Astrocyte (in vitro differentiated cells and primary cell): ENCODE results near the gene DGKZ. TPM values are rescaled to one million over a fixed set of nuclear protein-coding genes. Genes with fewer than 3 reads are reported as not detected.

Source experiments
- DNase-seq: peaks from one replicate; pipeline ENCODE4 v3.0.0-alpha.2; 2010; ENCODE audit warnings: low read depth
- FAIRE-seq: peaks from 2 replicates; lab custom pipeline; 2011; peaks lifted over from hg19 to GRCh38; lab: Jason Lieb, UNC
- H2AFZ ChIP-seq: 2 replicates; pipeline ENCODE4 v1.6.0; 2012; ENCODE audit warnings: low read depth, low read length, inconsistent platforms
- H3K27ac ChIP-seq: 2 replicates; pipeline ENCODE4 v1.5.1; 2011; ENCODE audit warnings: low read depth, low read length, inconsistent platforms
- H3K27me3 ChIP-seq: 2 replicates; pipeline ENCODE4 v1.6.0; 2011; ENCODE audit warnings: low read length, inconsistent platforms; ENCODE audit not compliant: insufficient read depth
- H3K36me3 ChIP-seq: 2 replicates; pipeline ENCODE4 v1.5.1; 2011; ENCODE audit warnings: low read length, inconsistent platforms; ENCODE audit not compliant: insufficient read depth
- H3K4me1 ChIP-seq: 2 replicates; pipeline ENCODE4 v1.5.1; 2011; ENCODE audit warnings: low read length, inconsistent platforms; ENCODE audit not compliant: insufficient read depth
- H3K4me2 ChIP-seq: 2 replicates; pipeline ENCODE4 v1.6.0; 2012; ENCODE audit warnings: low read length, inconsistent platforms
- H3K4me3 ChIP-seq: 2 replicates; pipeline ENCODE4 v1.5.1; 2011; ENCODE audit warnings: low read depth, mild to moderate bottlenecking, low read length, inconsistent platforms; ENCODE audit not compliant: insufficient read depth
- H3K79me2 ChIP-seq: 2 replicates; pipeline ENCODE4 v1.6.0; 2012; ENCODE audit warnings: mild to moderate bottlenecking, low read length, inconsistent platforms; ENCODE audit not compliant: insufficient read depth
- H3K9ac ChIP-seq: 2 replicates; pipeline ENCODE4 v1.6.0; 2012; ENCODE audit warnings: mild to moderate bottlenecking, low read length, inconsistent platforms
- H3K9me3 ChIP-seq: 2 replicates; pipeline ENCODE4 v1.5.1; 2012; ENCODE audit warnings: low read depth, mild to moderate bottlenecking, low read length, inconsistent platforms; ENCODE audit not compliant: insufficient read depth
- H4K20me1 ChIP-seq: 2 replicates; pipeline ENCODE4 v1.6.0; 2012; ENCODE audit warnings: low read length, inconsistent platforms; ENCODE audit not compliant: insufficient read depth
- H3K27ac Mint-ChIP-seq: one replicate; pipeline ENCODE4 v1.8.0; 2021; ENCODE audit warnings: mild to moderate bottlenecking, mixed read lengths; ENCODE audit not compliant: unreplicated experiment
- H3K27me3 Mint-ChIP-seq: one replicate; pipeline ENCODE4 v1.8.0; 2021; ENCODE audit warnings: low read depth, mixed read lengths; ENCODE audit not compliant: unreplicated experiment
- H3K36me3 Mint-ChIP-seq: one replicate; pipeline ENCODE4 v1.8.0; 2021; ENCODE audit warnings: low read depth, mixed read lengths; ENCODE audit not compliant: unreplicated experiment
- H3K4me1 Mint-ChIP-seq: one replicate; pipeline ENCODE4 v1.8.0; 2021; ENCODE audit warnings: low read depth, mixed read lengths; ENCODE audit not compliant: unreplicated experiment
- H3K4me3 Mint-ChIP-seq: one replicate; pipeline ENCODE4 v1.8.0; 2021; ENCODE audit warnings: mild to moderate bottlenecking, moderate library complexity, mixed read lengths; ENCODE audit not compliant: unreplicated experiment
- H3K9me3 Mint-ChIP-seq: one replicate; pipeline ENCODE4 v1.8.0; 2021; ENCODE audit warnings: mild to moderate bottlenecking, mixed read lengths; ENCODE audit not compliant: unreplicated experiment
- CTCF ChIP-seq: IDR thresholded peaks from 2 replicates; pipeline ENCODE4 v1.5.1; 2011; ENCODE audit warnings: low read depth, mild to moderate bottlenecking, inconsistent platforms, low read length, moderate library complexity; ENCODE audit not compliant: insufficient read depth
- EZH2 ChIP-seq: IDR thresholded peaks from 2 replicates; pipeline ENCODE4 v1.6.1; 2012; ENCODE audit warnings: mild to moderate bottlenecking, low read length, inconsistent platforms; ENCODE audit not compliant: insufficient read depth
- total RNA-seq: library from RNA; stranded (reverse); gene quantifications from 2 replicates; pipeline ENCODE4 v1.2.1, GENCODE V29; 2021

The DGKZ gene
- total RNA-seq, 1 donor from 2014 or later, result 59.3 TPM

- no peaks in the 10 kb centered on the region for H3K9me3 Mint-ChIP-seq
- H3K4me3 Mint-ChIP-seq, result peak overlapping the region; percentile 8
- no peak for FAIRE-seq
- Histone ChIP-seq H3K4me2 (no peak overlapping the region), H3K9ac (no peak overlapping the region), H3K4me3 (no peak overlapping the region), H3K27me3 (no peaks in the 10 kb centered on the region), H3K36me3 (peaks cover 19% of the 10 kb centered on the region), H2AFZ (no peak overlapping the region), H3K9me3 (no peaks in the 10 kb centered on the region), H3K4me1 (peaks cover 9% of the 10 kb centered on the region), H3K79me2 (peaks cover 30% of the 10 kb centered on the region), H4K20me1 (peaks cover 63% of the 10 kb centered on the region), H3K27ac (no peak overlapping the region)
- TF ChIP-seq EZH2 (no peak), CTCF (peak; percentile 62)
- no peaks in the 10 kb centered on the region for H3K27me3 Mint-ChIP-seq
- DNase-seq, result no peak
- H3K4me1 Mint-ChIP-seq, result peaks cover 37% of the 10 kb centered on the region
- H3K27ac Mint-ChIP-seq, result peak overlapping the region; percentile 16
- peaks cover 27% of the 10 kb centered on the region for H3K36me3 Mint-ChIP-seq
Measured at GRCh38 chr11:46308631-46309419, 38.4 kb upstream of the DGKZ start.

DNA sequence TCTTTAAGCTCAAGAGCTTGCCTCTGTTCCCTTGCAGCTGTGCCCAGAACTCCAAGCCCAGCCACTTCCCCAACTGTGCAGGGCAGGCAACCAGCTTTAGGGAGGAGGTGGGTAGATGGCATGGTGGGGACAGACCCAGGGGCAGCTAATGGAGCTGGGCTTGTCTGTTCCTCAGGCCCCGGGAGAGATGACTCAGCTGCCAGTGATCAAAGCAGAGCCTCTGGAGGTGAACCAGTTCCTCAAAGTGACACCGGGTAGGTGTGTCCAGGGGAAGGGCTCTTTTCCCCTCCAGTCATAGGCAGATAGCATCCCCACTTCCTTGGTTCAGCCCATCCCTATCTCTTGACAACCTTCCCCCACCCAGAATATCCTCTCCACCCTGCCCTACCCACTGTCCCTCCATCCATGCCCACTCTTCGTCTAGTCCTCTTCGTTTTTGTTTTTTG, 37.4 kb upstream of the DGKZ start:
- no peak for FAIRE-seq

More for the DNA sequence above, 37.4 kb upstream of the DGKZ start:
- no peak for DNase-seq
- peaks cover 9% of the 10 kb centered on the region for H3K4me1 ChIP-seq
- H3K9me3 ChIP-seq, result no peaks in the 10 kb centered on the region
- no peak overlapping the region for H3K9ac ChIP-seq
- Mint-ChIP-seq H3K9me3 (no peaks in the 10 kb centered on the region), H3K27me3 (no peaks in the 10 kb centered on the region), H3K4me1 (peaks cover 37% of the 10 kb centered on the region), H3K27ac (peak overlapping the region; percentile 78), H3K36me3 (peaks cover 25% of the 10 kb centered on the region), H3K4me3 (no peak overlapping the region)
- no peak overlapping the region for H2AFZ ChIP-seq
- TF ChIP-seq CTCF (no peak), EZH2 (no peak)
- H3K79me2 ChIP-seq, result peaks cover 20% of the 10 kb centered on the region
- no peak overlapping the region for H3K27ac ChIP-seq
- H3K36me3 ChIP-seq, result peaks cover 19% of the 10 kb centered on the region
- H3K4me3 ChIP-seq, result no peak overlapping the region
- peaks cover 61% of the 10 kb centered on the region for H4K20me1 ChIP-seq
- H3K27me3 ChIP-seq, result no peaks in the 10 kb centered on the region
- H3K4me2 ChIP-seq, result no peak overlapping the region
